ENCODE results near the gene QRICH2. TPM values are rescaled to one million over a fixed set of nuclear protein-coding genes. Genes with fewer than 3 reads are reported as not detected.

The QRICH2 gene
- total and polyA plus RNA-seq, 10 of the 15 experiments (the other 5 are each of a cell fraction or from before 2014, with no cell fraction given): 0.04 to 0.72 (median 0.25) TPM

GRCh38 chr17:76243826-76244679, 64.0 kb downstream of the QRICH2 start:
- DNase-seq (ENCODE audit: low read depth, low spot score): no peak
- H2AFZ ChIP-seq (ENCODE audit: control insufficient read depth, low read depth, low read length): no peak overlapping the region

GRCh38 chr17:76241691-76242255, 66.3 kb downstream of the QRICH2 start:
- ATAC-seq: no peak
- H3K27ac ChIP-seq (ENCODE audit: control insufficient read depth, insufficient read depth): no peak overlapping the region
- H4K20me1 ChIP-seq (ENCODE audit: control insufficient read depth, insufficient read depth): no peaks in the 10 kb centered on the region
- no peak for DNase-seq (ENCODE audit: low read depth, low spot score)
- POLR2A ChIA-PET: interaction anchor here (16.9 kb wide), 1 partner anchor 24 kb away, joined by 341 read pairs; the partner anchor contains the start of gene UBALD2
- no TSS peak for BruUV-seq (replicated peaks)
- no peak overlapping the region for H3K9ac ChIP-seq (ENCODE audit: control insufficient read depth, insufficient read depth, low read length)
- H2AFZ ChIP-seq (ENCODE audit: control insufficient read depth, low read depth, low read length): no peak overlapping the region
- no peak overlapping the region for H3K4me3 ChIP-seq
- peaks cover 0 to 3% of the 10 kb centered on the region in 2 experiments; a peak in 2 of 4 replicates for H3K27me3 ChIP-seq (replicated peaks in 1 of 2; ENCODE audit: control insufficient read depth in 2 of 2, insufficient read depth in 2 of 2, low read length in 1 of 2)
- H3K79me2 ChIP-seq (ENCODE audit: control insufficient read depth, insufficient read depth, low read length): no peaks in the 10 kb centered on the region
- H3K36me3 ChIP-seq (ENCODE audit: control insufficient read depth in 2 of 2, insufficient read depth in 2 of 2, low read length in 1 of 2): no peaks in the 10 kb centered on the region
- CTCF ChIA-PET: interaction anchor here (0.6 to 0.7 kb wide), 2 partner anchors 68 to 245 kb away, joined by 3 read pairs; no protein-coding TSS in a partner anchor
- WGBS (ENCODE audit: insufficient coverage, insufficient replicate concordance, low lambda C conversion rate, missing lambda C conversion rate): 93% methylated on average over 15 of the region's 15 CpGs
- SMC1A ChIA-PET (ENCODE audit: uncharacterized antibody, unreplicated experiment): no interaction called here
- intact Hi-C loops (cut with micrococcal nuclease; ENCODE audit: unreplicated experiment) (no loop called here), in situ Hi-C loops (cut with MboI) (no loop called here)
- no peak for TF ChIP-seq MTA3 (IDR thresholded peaks at IDR 0.05; ENCODE audit: borderline replicate concordance, low read length)
- no peak for TF ChIP-seq BMI1 (IDR thresholded peaks at IDR 0.05; ENCODE audit: borderline replicate concordance)
- TF ChIP-seq FOS (IDR thresholded peaks at IDR 0.05; ENCODE audit: borderline replicate concordance, extremely low read depth, insufficient read length): no peak
- TF ChIP-seq GABPA (IDR thresholded peaks at IDR 0.05; ENCODE audit: low read depth): no peak
- TF ChIP-seq CBFB (IDR thresholded peaks at IDR 0.05; ENCODE audit: low read depth): no peak
- peaks cover 27% of the 10 kb centered on the region for H3K4me1 ChIP-seq (ENCODE audit: control insufficient read depth, insufficient read depth, low read length)
- H3K4me2 ChIP-seq (ENCODE audit: control insufficient read depth, insufficient read depth): no peak overlapping the region
- RAD21 ChIA-PET (ENCODE audit: unreplicated experiment): no interaction called here
- no peak for FAIRE-seq
- H3K9me3 ChIP-seq (replicated peaks; ENCODE audit: control insufficient read depth, insufficient read depth, low read length): no peaks in the 10 kb centered on the region

More at GRCh38 chr17:76243826-76244679, 64.0 kb downstream of the QRICH2 start:
- ChIA-PET RAD21 (ENCODE audit: unreplicated experiment) (interaction anchor here (0.6 to 1.5 kb wide), 3 partner anchors 24 to 60 kb away, joined by 3 to 9 read pairs (median 3); no protein-coding TSS in a partner anchor), CTCF (interaction anchor here (1.1 to 8.0 kb wide), 4 partner anchors 9 to 62 kb away, joined by 5 to 82 read pairs (median 26); partner anchors contain the start of gene UBALD2), SMC1A (ENCODE audit: uncharacterized antibody, unreplicated experiment) (interaction anchor here (0.5 to 13.9 kb wide), 8 partner anchors 10 to 252 kb away, joined by 3 to 226 read pairs (median 3); partner anchors contain the start of gene UBALD2), POLR2A (interaction anchor here (1.1 to 16.9 kb wide), 2 partner anchors 13 to 22 kb away, joined by 3 to 341 read pairs; partner anchors contain the start of gene UBALD2)
- in situ Hi-C loops (cut with MboI) (no loop called here), intact Hi-C loops (cut with micrococcal nuclease; ENCODE audit: unreplicated experiment) (no loop called here)
- ATAC-seq: no peak
- H4K20me1 ChIP-seq (ENCODE audit: control insufficient read depth, insufficient read depth): no peaks in the 10 kb centered on the region
- BruUV-seq (replicated peaks): no TSS peak
- TF ChIP-seq RUNX3 (IDR thresholded peaks at IDR 0.05; ENCODE audit: low read length) (peak; percentile 35; the same call in 1 of the 2 replicates), TCF12 (IDR thresholded peaks at IDR 0.05; ENCODE audit: low read depth, low read length) (no peak)
- no peak overlapping the region for H3K4me3 ChIP-seq
- H3K9ac ChIP-seq (ENCODE audit: control insufficient read depth, insufficient read depth, low read length): no peak overlapping the region
- 91% methylated on average over 12 of the region's 12 CpGs for WGBS (ENCODE audit: insufficient coverage, insufficient replicate concordance, low lambda C conversion rate, missing lambda C conversion rate)
- H3K4me2 ChIP-seq (ENCODE audit: control insufficient read depth, insufficient read depth): peak overlapping the region; percentile 37
- no peaks in the 10 kb centered on the region for H3K36me3 ChIP-seq (ENCODE audit: control insufficient read depth in 2 of 2, insufficient read depth in 2 of 2, low read length in 1 of 2)
- H3K27ac ChIP-seq (ENCODE audit: control insufficient read depth, insufficient read depth): no peak overlapping the region
- peaks cover 40% of the 10 kb centered on the region for H3K4me1 ChIP-seq (ENCODE audit: control insufficient read depth, insufficient read depth, low read length)
- FAIRE-seq: no peak
- no peaks in the 10 kb centered on the region for H3K9me3 ChIP-seq (replicated peaks; ENCODE audit: control insufficient read depth, insufficient read depth, low read length)
- peaks cover 0 to 3% of the 10 kb centered on the region in 2 experiments; a peak in 2 of 4 replicates for H3K27me3 ChIP-seq (replicated peaks in 1 of 2; ENCODE audit: control insufficient read depth in 2 of 2, insufficient read depth in 2 of 2, low read length in 1 of 2)
- no peaks in the 10 kb centered on the region for H3K79me2 ChIP-seq (ENCODE audit: control insufficient read depth, insufficient read depth, low read length)
